ENCODE measurements around the gene CDC123. TPM values are rescaled to one million over a fixed set of nuclear protein-coding genes. Genes with fewer than 3 reads are reported as not detected.
A peak's percentile ranks its signal among the peaks of the same experiment; 100 is the strongest.
"Not testable (repeated sequence)": the region's sequence is repeated elsewhere in the genome, so short reads cannot be mapped to it uniquely, and the experiment has no call there.

CDC123 gene
- total and polyA plus RNA-seq, 2 experiments from 2014 or later, result 53.0 to 147 TPM

- H3K4me3 ChIP-seq, result no peak overlapping the region
- H3K27ac ChIP-seq, result no peak overlapping the region
- no peaks in the 10 kb centered on the region for H3K4me1 ChIP-seq (ENCODE audit: low read depth)
- DNase-seq (ENCODE audit: low read depth in 1 of 2, low spot score in 1 of 2), result no peak
- no peaks in the 10 kb centered on the region for H3K27me3 ChIP-seq
- no peaks in the 10 kb centered on the region for H3K9me3 ChIP-seq (ENCODE audit: low read depth)
- no peak for TF ChIP-seq CTCF (IDR thresholded peaks at IDR 0.05; ENCODE audit: low read depth, low read length)
- H3K36me3 ChIP-seq, result no peaks in the 10 kb centered on the region
Observed at GRCh38 chr10:12262278-12262981, 66.4 kb downstream of the CDC123 start.

- peak; percentile 71 to 77 for DNase-seq (ENCODE audit: low read depth in 1 of 2, low spot score in 1 of 2)
- Histone ChIP-seq H3K4me1 (ENCODE audit: low read depth) (no peaks in the 10 kb centered on the region), H3K9me3 (ENCODE audit: low read depth) (no peaks in the 10 kb centered on the region), H3K4me3 (no peak overlapping the region), H3K27ac (no peak overlapping the region), H3K36me3 (no peaks in the 10 kb centered on the region), H3K27me3 (no peaks in the 10 kb centered on the region)
- peak; percentile 79 for TF ChIP-seq CTCF (IDR thresholded peaks at IDR 0.05; ENCODE audit: low read depth, low read length)
Observed at GRCh38 chr10:12264204-12264940, 68.4 kb downstream of the CDC123 start.

- no peak for TF ChIP-seq CTCF (IDR thresholded peaks at IDR 0.05; ENCODE audit: low read depth, low read length)
- no peak overlapping the region for H3K27ac ChIP-seq
- no peaks in the 10 kb centered on the region for H3K27me3 ChIP-seq
- no peak overlapping the region for H3K4me3 ChIP-seq
- no peak for DNase-seq (ENCODE audit: low read depth in 1 of 2, low spot score in 1 of 2)
- no peaks in the 10 kb centered on the region for H3K36me3 ChIP-seq
- H3K9me3 ChIP-seq (ENCODE audit: low read depth), result no peaks in the 10 kb centered on the region
- H3K4me1 ChIP-seq (ENCODE audit: low read depth), result no peaks in the 10 kb centered on the region
Observed at GRCh38 chr10:12269056-12269455, 73.1 kb downstream of the CDC123 start.

- H3K4me1 ChIP-seq (ENCODE audit: low read depth), result no peaks in the 10 kb centered on the region
- TF ChIP-seq CTCF (IDR thresholded peaks at IDR 0.05; ENCODE audit: low read depth, low read length), result no peak
- no peak overlapping the region for H3K4me3 ChIP-seq
- H3K36me3 ChIP-seq, result no peaks in the 10 kb centered on the region
- DNase-seq (ENCODE audit: low read depth in 1 of 2, low spot score in 1 of 2), result no peak
- H3K27ac ChIP-seq, result no peak overlapping the region
- no peaks in the 10 kb centered on the region for H3K9me3 ChIP-seq (ENCODE audit: low read depth)
- H3K27me3 ChIP-seq, result no peaks in the 10 kb centered on the region
Observed at GRCh38 chr10:12271210-12271540, 75.2 kb downstream of the CDC123 start.

GRCh38 chr10:12277862-12278261 lies 81.9 kb downstream of the CDC123 start:
- H3K4me1 ChIP-seq (ENCODE audit: low read depth); DNase-seq (ENCODE audit: low read depth in 1 of 2, low spot score in 1 of 2); H3K27ac ChIP-seq; H3K9me3 ChIP-seq (ENCODE audit: low read depth); H3K4me3 ChIP-seq; H3K27me3 ChIP-seq; H3K36me3 ChIP-seq: not testable (repeated sequence)

GRCh38 chr10:12279281-12279680 lies 83.3 kb downstream of the CDC123 start:
- no peak for TF ChIP-seq CTCF (IDR thresholded peaks at IDR 0.05; ENCODE audit: low read depth, low read length)
- Histone ChIP-seq H3K4me3 (no peak overlapping the region), H3K36me3 (no peaks in the 10 kb centered on the region), H3K27me3 (no peaks in the 10 kb centered on the region), H3K4me1 (ENCODE audit: low read depth) (no peaks in the 10 kb centered on the region), H3K27ac (no peak overlapping the region), H3K9me3 (ENCODE audit: low read depth) (no peaks in the 10 kb centered on the region)
- DNase-seq (ENCODE audit: low read depth in 1 of 2, low spot score in 1 of 2), result peak in 1 of 2 donors; percentile 47

All from cardiac muscle cell (in vitro differentiated cells and primary cell).